Body of pancreas (tissue), 4 donors: ENCODE data around the gene MYLK4. TPM values are rescaled to one million over a fixed set of nuclear protein-coding genes. Genes with fewer than 3 reads are reported as not detected.

Experiments used
- ATAC-seq: fragments of 150-250 bp; one replicate; pipeline ENCODE4 v1.9.1; 2016
- DNase-seq, 4 donors: peaks; one replicate each; pipeline ENCODE4 v3.0.0-alpha.2; 2019
- H3K27ac ChIP-seq, 4 donors: fragments of 200-600 bp; sonication (generic); 1 replicate in 3 of 4; 2 replicates in 1 of 4; pipeline versions ENCODE4 v1.5.1 to v1.6.1; 2016 to 2019; ENCODE audit warnings: mild to moderate bottlenecking in 1 of 4, mixed read lengths in 1 of 4, moderate library complexity in 1 of 4
- H3K27me3 ChIP-seq, 2 donors: fragments of 200-600 bp; sonication (generic); one replicate each; pipeline ENCODE4 v1.6.0; 2016; ENCODE audit warnings: mild to moderate bottlenecking in 1 of 2
- H3K36me3 ChIP-seq, 2 donors: fragments of 200-600 bp; sonication (generic); replicated peaks in 1 of 2; 2 replicates each; pipeline ENCODE4 v1.5.1; 2016; ENCODE audit warnings: low read depth in 2 of 2; ENCODE audit not compliant: insufficient read depth in 1 of 2
- H3K4me1 ChIP-seq: fragments of 200-600 bp; sonication (generic); one replicate; pipeline ENCODE4 v1.6.0; 2016
- H3K4me3 ChIP-seq, 2 donors: fragments of 200-600 bp; sonication (generic); 1 replicate in 1 of 2; 2 replicates in 1 of 2; pipeline ENCODE4 v1.5.1; 2016 to 2019
- H3K9me3 ChIP-seq, 3 donors: fragments of 200-600 bp; sonication (generic); 1 replicate in 2 of 3; 2 replicates in 1 of 3; pipeline ENCODE4 v1.5.1; 2016
- CTCF ChIP-seq, 7 experiments: fragments of 450-650 bp in 4 of 7; fragments of 200-600 bp in 3 of 7; sonication (generic) in 3 of 7; IDR thresholded peaks; one replicate each; pipeline ENCODE4 v1.5.1; 2016 to 2019; ENCODE audit warnings: antibody characterized with exemption in 7 of 7
- POLR2A ChIP-seq, 3 donors: fragments of 450-650 bp; IDR thresholded peaks; one replicate each; pipeline ENCODE4 v1.6.1; 2016; ENCODE audit warnings: antibody characterized with exemption in 3 of 3, mild to moderate bottlenecking in 2 of 3
- WGBS, 2 donors: methylation state at CpG; one replicate each; pipeline ENCODE4 v1.1.5; 2017; 5-methylcytosine and 5-hydroxymethylcytosine counted together
- intact Hi-C: fragments of 100-400 bp; cut with DNase I; formaldehyde crosslinking; loops from one replicate; pipeline ENCODE4 v1.15.1; 2023
- total RNA-seq, 2 donors: library from RNA; depleted of rRNA; stranded (reverse); fragments of >200 nt; gene quantifications; one replicate each; pipeline ENCODE4 v1.1.0, GENCODE V29; 2016

Gene MYLK4
- total RNA-seq, 2 donors from 2014 or later = 0.26 to 0.33 TPM

GRCh38 chr6:2744778-2745177 is 5.9 kb downstream of the MYLK4 start:
- Histone ChIP-seq H3K27me3 (no peaks in the 10 kb centered on the region), H3K4me3 (no peak overlapping the region), H3K27ac (peak overlapping the region; percentile 36 to 89 (median 76)), H3K9me3 (no peaks in the 10 kb centered on the region), H3K4me1 (peaks cover 24% of the 10 kb centered on the region), H3K36me3 (no peaks in the 10 kb centered on the region)
- WGBS, 2 donors = 86 to 92% methylated on average over 8 of the region's 8 CpGs
- ATAC-seq (no peak), DNase-seq (no peak)
- intact Hi-C loops = loop anchor here (5.0 kb wide), 1 partner anchor 1147 kb away; no protein-coding TSS in a partner anchor
- no peak for TF ChIP-seq CTCF (IDR thresholded peaks at IDR 0.05)
- no peak for TF ChIP-seq POLR2A (IDR thresholded peaks at IDR 0.05)

- Histone ChIP-seq H3K4me3 (no peak overlapping the region), H3K27ac (peak overlapping the region; percentile 36 to 89 (median 76)), H3K27me3 (no peaks in the 10 kb centered on the region), H3K4me1 (peaks cover 22% of the 10 kb centered on the region), H3K36me3 (no peaks in the 10 kb centered on the region), H3K9me3 (no peaks in the 10 kb centered on the region)
- 18 to 22% methylated on average over 9 of the region's 9 CpGs for WGBS, 2 donors
- ATAC-seq (peak; percentile 86), DNase-seq (peak; percentile 72 to 86 (median 78))
- intact Hi-C loops = no loop called here
- peak in 2 of 3 donors; percentile 8 to 11 for TF ChIP-seq POLR2A (IDR thresholded peaks at IDR 0.05)
- TF ChIP-seq CTCF (IDR thresholded peaks at IDR 0.05) = peak in 6 of 7 experiments; percentile 18 to 42 (median 34)
Measured at GRCh38 chr6:2744209-2744771, 6.4 kb downstream of the MYLK4 start.

GRCh38 chr6:2743280-2744208 is 7.2 kb downstream of the MYLK4 start:
- 12 to 14% methylated on average over 17 of the region's 17 CpGs for WGBS, 2 donors
- intact Hi-C loops = no loop called here
- no peaks in the 10 kb centered on the region for H3K36me3 ChIP-seq
- no peaks in the 10 kb centered on the region for H3K9me3 ChIP-seq
- peak; percentile 30 to 51 (median 44) for DNase-seq
- H3K4me1 ChIP-seq = peaks cover 22% of the 10 kb centered on the region
- no peak overlapping the region for H3K4me3 ChIP-seq
- peak; percentile 70 for ATAC-seq
- TF ChIP-seq POLR2A (IDR thresholded peaks at IDR 0.05) = peak in 1 of 3 donors; percentile 33
- TF ChIP-seq CTCF (IDR thresholded peaks at IDR 0.05) = no peak
- no peaks in the 10 kb centered on the region for H3K27me3 ChIP-seq
- peak overlapping the region; percentile 36 to 89 (median 76) for H3K27ac ChIP-seq

GRCh38 chr6:2741756-2742155 is 9.0 kb downstream of the MYLK4 start:
- H3K9me3 ChIP-seq = no peaks in the 10 kb centered on the region
- H3K27ac ChIP-seq = no peak overlapping the region
- no peak overlapping the region for H3K4me3 ChIP-seq
- DNase-seq (no peak), ATAC-seq (no peak)
- peaks cover 25% of the 10 kb centered on the region for H3K4me1 ChIP-seq
- 75 to 81% methylated on average over 2 of the region's 2 CpGs for WGBS, 2 donors
- intact Hi-C loops = no loop called here
- H3K27me3 ChIP-seq = no peaks in the 10 kb centered on the region
- TF ChIP-seq POLR2A (IDR thresholded peaks at IDR 0.05) = no peak
- TF ChIP-seq CTCF (IDR thresholded peaks at IDR 0.05) = no peak
- no peaks in the 10 kb centered on the region for H3K36me3 ChIP-seq
